Stimulated activated CD8-positive, alpha-beta memory T cell treated with anti-CD3 and anti-CD28 coated beads, Interleukin-2, amount 100 ng/mL, for 48 hours (primary cell): ENCODE data around the gene ASAP2.
"Not testable (repeated sequence)": the region's sequence is repeated elsewhere in the genome, so short reads cannot be mapped to it uniquely, and the experiment has no call there.

ENCODE experiments used
- DNase-seq, 2 donors: peaks; one replicate each; pipeline ENCODE4 v3.0.0-alpha.2; 2020; ENCODE audit warnings: low read depth in 2 of 2

ASAP2 gene

GRCh38 chr2:9251154-9252001 lies 44.8 kb downstream of the ASAP2 start:
- DNase-seq: no peak

- DNase-seq: no peak
Observed at GRCh38 chr2:9252002-9252357, 45.4 kb downstream of the ASAP2 start.

- no peak for DNase-seq
Observed at GRCh38 chr2:9255416-9255815, 48.8 kb downstream of the ASAP2 start.

GRCh38 chr2:9256147-9256546 lies 49.5 kb downstream of the ASAP2 start:
- DNase-seq: no peak

GRCh38 chr2:9256570-9257043 lies 50.0 kb downstream of the ASAP2 start:
- no peak for DNase-seq

- DNase-seq: no peak
Observed at GRCh38 chr2:9258501-9258900, 51.9 kb downstream of the ASAP2 start.

GRCh38 chr2:9258953-9259399 lies 52.4 kb downstream of the ASAP2 start:
- no peak for DNase-seq

- no peak for DNase-seq
Observed at GRCh38 chr2:9260464-9260918, 53.9 kb downstream of the ASAP2 start.

- DNase-seq: no peak
Observed at GRCh38 chr2:9261231-9261883, 54.7 kb downstream of the ASAP2 start.

- DNase-seq: no peak
Observed at GRCh38 chr2:9262671-9263171, 56.1 kb downstream of the ASAP2 start.

GRCh38 chr2:9263428-9263827 lies 56.8 kb downstream of the ASAP2 start:
- no peak for DNase-seq

- DNase-seq: no peak
Observed at GRCh38 chr2:9264301-9264700, 57.7 kb downstream of the ASAP2 start.

GRCh38 chr2:9266711-9267110 lies 60.1 kb downstream of the ASAP2 start:
- no peak for DNase-seq

GRCh38 chr2:9267286-9267685 lies 60.7 kb downstream of the ASAP2 start:
- not testable (repeated sequence) for DNase-seq

- DNase-seq: no peak
Observed at GRCh38 chr2:9268301-9269080, 61.9 kb downstream of the ASAP2 start.

- no peak for DNase-seq
Observed at GRCh38 chr2:9269295-9269694, 62.7 kb downstream of the ASAP2 start.

- DNase-seq: no peak
Observed at GRCh38 chr2:9269695-9270360, 63.2 kb downstream of the ASAP2 start.

GRCh38 chr2:9271091-9271490 lies 64.5 kb downstream of the ASAP2 start:
- no peak for DNase-seq

- DNase-seq: no peak
Observed at GRCh38 chr2:9271691-9272090, 65.1 kb downstream of the ASAP2 start.

- DNase-seq: no peak
Observed at GRCh38 chr2:9273486-9274130, 67.0 kb downstream of the ASAP2 start.
